K562 (cell line): ENCODE results near the gene FOXP4. TPM values are rescaled to one million over a fixed set of nuclear protein-coding genes. Genes with fewer than 3 reads are reported as not detected.

Experiments used
- ATAC-seq: fragments of 200-7000 bp; cut with Tn5 transposase; 3 replicates; pipeline ENCODE4 v1.9.1; 2020; ENCODE audit warnings: moderate library complexity
- BruUV-seq: library from RNA; stranded (reverse); fragments of 400-500 nt; replicated peaks from 2 replicates; lab custom pipeline; 2021; lab: Mats Ljungman, UMichigan
- CTCF ChIA-PET: fragments of 300-600 bp; formaldehyde crosslinking; extraction: SDS; loops from one replicate; lab custom pipeline; 2021; ENCODE audit warnings: low intra/inter-chr PET ratio; lab: Yijun Ruan, JAX
- POLR2A ChIA-PET: fragments of 300-600, 350-650 bp; sonication (Branson Sonifier 250); formaldehyde crosslinking; extraction: SDS; loops from one replicate; lab custom pipeline; 2021; ENCODE audit warnings: antibody characterized with exemption, inconsistent platforms; lab: Yijun Ruan, JAX
- DNase-seq, 4 experiments: peaks; one replicate each; pipeline versions ENCODE4 v3.0.0 to v3.0.0-alpha.2; 2011 to 2018; ENCODE audit warnings: low spot score in 3 of 4, mixed read lengths in 3 of 4; ENCODE audit errors: extremely low read depth in 1 of 4
- FAIRE-seq: peaks from 2 replicates; lab custom pipeline; 2011; peaks lifted over from hg19 to GRCh38; lab: Jason Lieb, UNC
- H2AFZ ChIP-seq: 2 replicates; pipeline ENCODE4 v1.6.0; 2011; ENCODE audit warnings: low read depth, low read length, control low read depth, inconsistent platforms
- H3K27ac ChIP-seq: fragments of 200-600 bp; 3 replicates; pipeline ENCODE4 v1.8.0; 2011; ENCODE audit warnings: low read depth, mild to moderate bottlenecking, control low read depth, inconsistent platforms, low read length, moderate library complexity, mixed read lengths; ENCODE audit errors: extremely low read depth
- H3K27me3 ChIP-seq, 2 experiments: fragments of 300-600 bp in 1 of 2; 2 replicates in 1 of 2; 3 replicates in 1 of 2; pipeline versions ENCODE4 v1.6.0 to v1.8.0; 2011; ENCODE audit warnings: inconsistent platforms in 2 of 2, low read length in 2 of 2, mild to moderate bottlenecking in 1 of 2, mixed read lengths in 1 of 2, moderate library complexity in 1 of 2; ENCODE audit not compliant: control insufficient read depth in 2 of 2, insufficient read depth in 2 of 2
- H3K36me3 ChIP-seq: fragments of 300-600 bp; 3 replicates; pipeline ENCODE4 v1.8.0; 2011; ENCODE audit warnings: mild to moderate bottlenecking, low read length, inconsistent platforms; ENCODE audit not compliant: control insufficient read depth, insufficient read depth
- H3K4me1 ChIP-seq, 2 experiments: fragments of 200-600 bp in 1 of 2; replicated peaks in 1 of 2; 2 replicates in 1 of 2; 3 replicates in 1 of 2; pipeline versions ENCODE4 v1.5.1 to v1.8.0; 2011; ENCODE audit warnings: inconsistent platforms in 2 of 2, low read length in 2 of 2, mild to moderate bottlenecking in 1 of 2, mixed read lengths in 1 of 2, moderate library complexity in 1 of 2; ENCODE audit not compliant: control insufficient read depth in 2 of 2, insufficient read depth in 2 of 2
- H3K4me2 ChIP-seq: 2 replicates; pipeline ENCODE4 v1.6.1; 2011; ENCODE audit warnings: low read length, control low read depth, inconsistent platforms, mixed read lengths; ENCODE audit not compliant: insufficient read depth
- H3K4me3 ChIP-seq: fragments of 200-600 bp; sonication (generic), shearing (Covaris generic); 2 replicates; pipeline ENCODE4 v1.5.1; 2016; ENCODE audit warnings: control low read depth, inconsistent platforms
- H3K79me2 ChIP-seq: fragments of 200-600 bp; 3 replicates; pipeline ENCODE4 v1.8.0; 2011; ENCODE audit warnings: low read length, inconsistent platforms; ENCODE audit not compliant: control insufficient read depth, insufficient read depth
- H3K9ac ChIP-seq, 2 experiments: 2 replicates each; pipeline versions ENCODE4 v1.6.0 to v1.6.1; 2011; ENCODE audit warnings: low read depth in 2 of 2, low read length in 2 of 2, control low read depth in 1 of 2, inconsistent platforms in 1 of 2, mild to moderate bottlenecking in 1 of 2, mixed read lengths in 1 of 2; ENCODE audit not compliant: insufficient read depth in 1 of 2
- H3K9me1 ChIP-seq: one replicate; pipeline ENCODE4 v1.6.0; 2011; ENCODE audit warnings: inconsistent platforms, mild to moderate bottlenecking, low read length, moderate library complexity; ENCODE audit not compliant: control insufficient read depth, insufficient read depth
- H3K9me3 ChIP-seq: replicated peaks from 2 replicates; pipeline ENCODE4 v1.5.1; 2011; ENCODE audit warnings: low read depth, low read length, inconsistent platforms; ENCODE audit not compliant: control insufficient read depth, insufficient read depth
- H4K20me1 ChIP-seq: replicated peaks from 2 replicates; pipeline ENCODE4 v1.6.1; 2011; ENCODE audit warnings: low read length, inconsistent platforms, mixed read lengths; ENCODE audit not compliant: control insufficient read depth, insufficient read depth
- CEBPG ChIP-seq, 3 experiments: fragments of 200-800 bp in 1 of 3; sonication (Bioruptor generic) in 1 of 3; sonication (generic) in 1 of 3; formaldehyde crosslinking in 1 of 3; IDR thresholded peaks in 2 of 3; conservative IDR thresholded peaks in 1 of 3; 2 replicates each; pipeline versions ENCODE4 v1.6.1 to v1.8.0; 2016 to 2022; ENCODE audit warnings: missing compliant biosample characterization in 2 of 3, missing genetic modification characterization in 2 of 3, mild to moderate bottlenecking in 1 of 3, missing genetic modification reagents in 1 of 3
- FOS ChIP-seq: IDR thresholded peaks from 3 replicates; pipeline ENCODE4 v1.6.1; 2011; ENCODE audit not compliant: insufficient read length; ENCODE audit errors: extremely low read depth
- HNRNPH1 ChIP-seq: fragments of 200-400 bp; formaldehyde crosslinking; optimal IDR thresholded peaks from 2 replicates; pipeline ENCODE3; 2017; ENCODE audit warnings: low read depth, mild to moderate bottlenecking, low read length, moderate library complexity
- HOXB6 ChIP-seq: fragments of 250-450 bp; sonication (Bioruptor Pico); IDR thresholded peaks from 2 replicates; pipeline ENCODE4 v1.5.1; 2022; ENCODE audit warnings: mild to moderate bottlenecking, borderline replicate concordance
- IFI16 ChIP-seq: fragments of 250-450 bp; sonication (Bioruptor Pico); IDR thresholded peaks from 2 replicates; pipeline ENCODE4 v2.1.2; 2022; ENCODE audit warnings: mild to moderate bottlenecking, inconsistent platforms
- NRF1 ChIP-seq, 2 experiments: fragments of 450-650 bp; IDR thresholded peaks in 1 of 2; conservative IDR thresholded peaks in 1 of 2; 2 replicates each; pipeline ENCODE4 v1.6.1; 2014; ENCODE audit warnings: mild to moderate bottlenecking in 2 of 2
- TBL1XR1 ChIP-seq, 2 experiments: IDR thresholded peaks; 2 replicates each; pipeline ENCODE4 v1.6.1; 2012; ENCODE audit warnings: improper control_type of control experiment in 2 of 2, low read length in 2 of 2, mild to moderate bottlenecking in 1 of 2
- ZBTB7A ChIP-seq: IDR thresholded peaks from 2 replicates; pipeline ENCODE4 v1.6.1; 2011; ENCODE audit warnings: low read depth, mild to moderate bottlenecking, low read length, moderate library complexity, borderline replicate concordance; ENCODE audit not compliant: control insufficient read depth
- ZNF445 ChIP-seq: fragments of 250-450 bp; sonication (Bioruptor Pico); IDR thresholded peaks from 2 replicates; pipeline ENCODE4 v1.4.0; 2020; ENCODE audit warnings: low read depth, mild to moderate bottlenecking, moderate library complexity
- WGBS: fragments of 100-300 bp; shearing (Covaris generic); methylation state at CpG from one replicate; pipeline ENCODE4 v1.1.6; 2016; ENCODE audit warnings: low coverage, mixed read lengths; ENCODE audit not compliant: insufficient coverage; ENCODE audit errors: missing lambda C conversion rate; 5-methylcytosine and 5-hydroxymethylcytosine counted together
- in situ Hi-C: fragments of 300-500 bp; cut with MboI; formaldehyde crosslinking; loops from 4 replicates; pipeline ENCODE4 v1.15.0; 2018; ENCODE audit warnings: inconsistent platforms, mixed read lengths
- intact Hi-C: fragments of 100-400 bp; cut with micrococcal nuclease; formaldehyde crosslinking; loops from 2 replicates; pipeline ENCODE4 v1.14.2; 2022
- polyA plus RNA-seq, 8 experiments: library from polyadenylated mRNA; depleted of rRNA in 4 of 8; stranded (reverse) in 5 of 8; unstranded in 3 of 8; fragments of >200 nt; fragmentation: Nextera tagmentation in 2 of 8; fragmentation: Illumina TruSeq in 1 of 8; extraction: Ambion mirVana in 2 of 8; extraction: Trizol in 1 of 8; gene quantifications; 2 replicates each; pipeline versions ENCODE4 v1.2.1 to v1.2.3, GENCODE V29; 2011 to 2014; ENCODE audit warnings: inconsistent platforms in 1 of 8, missing spikeins in 1 of 8
- total RNA-seq, 7 experiments: library from RNA; depleted of rRNA in 6 of 7; stranded (reverse); fragments of >200 nt in 6 of 7; fragmentation: Illumina TruSeq in 2 of 7; extraction: Trizol in 2 of 7; gene quantifications; 2 replicates each; pipeline versions ENCODE4 v1.2.1 to v1.2.3, GENCODE V29; 2011 to 2021; ENCODE audit warnings: low replicate concordance in 1 of 7
- TF ChIP-seq, protein P1 (sequence below): fragments of 450-650 bp; IDR thresholded peaks from 2 replicates; pipeline ENCODE4 v1.6.1; 2018; ENCODE audit warnings: mild to moderate bottlenecking, low read depth; ENCODE audit not compliant: partially characterized antibody
- TF ChIP-seq, protein P2 (sequence below): fragments of 150-350 bp; IDR thresholded peaks from 2 replicates; pipeline ENCODE4 v1.6.1; 2014; ENCODE audit warnings: low read depth, mild to moderate bottlenecking, low read length, borderline replicate concordance
- TF ChIP-seq, protein P3 (sequence below): fragments of 250-450 bp; sonication (Bioruptor Pico); IDR thresholded peaks from 2 replicates; pipeline ENCODE4 v1.5.0; 2021

Gene FOXP4
- total and polyA plus RNA-seq, 9 of the 15 experiments (the other 6 are each of a cell fraction or from before 2014, with no cell fraction given): 0.11 to 29.4 (median 2.3) TPM

DNA sequence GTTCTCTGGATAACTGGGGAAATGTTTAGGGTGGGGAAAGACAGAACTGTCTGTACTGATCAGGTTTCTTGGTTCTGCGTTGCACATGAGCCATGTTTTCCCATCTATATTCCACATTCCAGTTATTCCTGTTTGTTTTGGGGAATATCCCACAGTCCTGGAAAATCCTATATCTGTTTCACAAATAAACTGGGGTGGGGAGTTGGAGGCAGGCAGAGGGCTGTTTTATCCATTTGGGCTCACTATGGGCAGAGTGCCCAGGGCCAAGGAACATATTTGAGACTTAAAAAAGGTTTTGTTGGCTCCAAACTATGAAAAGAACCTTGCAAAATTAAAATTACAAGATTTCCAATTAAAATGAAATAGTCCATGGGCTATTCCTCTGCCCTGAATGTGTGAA is 21.5 kb downstream of the FOXP4 start:
- Histone ChIP-seq H3K4me1 (peaks cover 0 to 5% of the 10 kb centered on the region in 2 experiments; a peak in 2 of 5 replicates), H3K4me2 (no peak overlapping the region), H3K27ac (no peak overlapping the region), H4K20me1 (peaks cover 8% of the 10 kb centered on the region), H3K27me3 (no peaks in the 10 kb centered on the region), H3K9me1 (no peaks in the 10 kb centered on the region), H3K36me3 (peaks cover 51% of the 10 kb centered on the region; the same call in 2 of the 3 replicates), H3K4me3 (no peak overlapping the region), H3K9ac (no peak overlapping the region), H3K79me2 (no peaks in the 10 kb centered on the region), H2AFZ (no peak overlapping the region), H3K9me3 (no peaks in the 10 kb centered on the region)
- intact Hi-C loops: no loop called here
- no TSS peak for BruUV-seq
- 100% methylated on average over 1 of the region's 1 CpG for WGBS
- DNase-seq: no peak
- ChIA-PET CTCF (no interaction called here), POLR2A (interaction anchor here (0.8 kb wide), 1 partner anchor 256 kb away, joined by 4 read pairs; no protein-coding TSS in a partner anchor)
- TF ChIP-seq, protein P1, sequence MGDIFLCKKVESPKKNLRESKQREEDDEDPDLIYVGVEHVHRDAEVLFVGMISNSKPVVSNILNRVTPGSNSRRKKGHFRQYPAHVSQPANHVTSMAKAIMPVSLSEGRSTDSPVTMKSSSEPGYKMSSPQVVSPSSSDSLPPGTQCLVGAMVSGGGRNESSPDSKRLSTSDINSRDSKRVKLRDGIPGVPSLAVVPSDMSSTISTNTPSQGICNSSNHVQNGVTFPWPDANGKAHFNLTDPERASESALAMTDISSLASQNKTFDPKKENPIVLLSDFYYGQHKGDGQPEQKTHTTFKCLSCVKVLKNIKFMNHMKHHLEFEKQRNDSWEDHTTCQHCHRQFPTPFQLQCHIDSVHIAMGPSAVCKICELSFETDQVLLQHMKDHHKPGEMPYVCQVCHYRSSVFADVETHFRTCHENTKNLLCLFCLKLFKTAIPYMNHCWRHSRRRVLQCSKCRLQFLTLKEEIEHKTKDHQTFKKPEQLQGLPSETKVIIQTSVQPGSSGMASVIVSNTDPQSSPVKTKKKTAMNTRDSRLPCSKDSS: no peak
- TF ChIP-seq, protein P2, sequence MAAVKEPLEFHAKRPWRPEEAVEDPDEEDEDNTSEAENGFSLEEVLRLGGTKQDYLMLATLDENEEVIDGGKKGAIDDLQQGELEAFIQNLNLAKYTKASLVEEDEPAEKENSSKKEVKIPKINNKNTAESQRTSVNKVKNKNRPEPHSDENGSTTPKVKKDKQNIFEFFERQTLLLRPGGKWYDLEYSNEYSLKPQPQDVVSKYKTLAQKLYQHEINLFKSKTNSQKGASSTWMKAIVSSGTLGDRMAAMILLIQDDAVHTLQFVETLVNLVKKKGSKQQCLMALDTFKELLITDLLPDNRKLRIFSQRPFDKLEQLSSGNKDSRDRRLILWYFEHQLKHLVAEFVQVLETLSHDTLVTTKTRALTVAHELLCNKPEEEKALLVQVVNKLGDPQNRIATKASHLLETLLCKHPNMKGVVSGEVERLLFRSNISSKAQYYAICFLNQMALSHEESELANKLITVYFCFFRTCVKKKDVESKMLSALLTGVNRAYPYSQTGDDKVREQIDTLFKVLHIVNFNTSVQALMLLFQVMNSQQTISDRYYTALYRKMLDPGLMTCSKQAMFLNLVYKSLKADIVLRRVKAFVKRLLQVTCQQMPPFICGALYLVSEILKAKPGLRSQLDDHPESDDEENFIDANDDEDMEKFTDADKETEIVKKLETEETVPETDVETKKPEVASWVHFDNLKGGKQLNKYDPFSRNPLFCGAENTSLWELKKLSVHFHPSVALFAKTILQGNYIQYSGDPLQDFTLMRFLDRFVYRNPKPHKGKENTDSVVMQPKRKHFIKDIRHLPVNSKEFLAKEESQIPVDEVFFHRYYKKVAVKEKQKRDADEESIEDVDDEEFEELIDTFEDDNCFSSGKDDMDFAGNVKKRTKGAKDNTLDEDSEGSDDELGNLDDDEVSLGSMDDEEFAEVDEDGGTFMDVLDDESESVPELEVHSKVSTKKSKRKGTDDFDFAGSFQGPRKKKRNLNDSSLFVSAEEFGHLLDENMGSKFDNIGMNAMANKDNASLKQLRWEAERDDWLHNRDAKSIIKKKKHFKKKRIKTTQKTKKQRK: no peak
- TF ChIP-seq IFI16 (CRISPR knock-in tag): no peak
- no peak for TF ChIP-seq TBL1XR1 (IDR thresholded peaks at IDR 0.05; ENCODE audit: low read length in 2 of 2)
- no peak for TF ChIP-seq CEBPG (CRISPR knock-in tag; IDR thresholded peaks at IDR 0.05)
- no peak for TF ChIP-seq CEBPG (tag; conservative IDR thresholded peaks at IDR 0.05 in 1 of 2, IDR thresholded peaks at IDR 0.05 in 1 of 2)
- no peak for TF ChIP-seq HOXB6 (CRISPR knock-in tag)
- TF ChIP-seq, protein P3, sequence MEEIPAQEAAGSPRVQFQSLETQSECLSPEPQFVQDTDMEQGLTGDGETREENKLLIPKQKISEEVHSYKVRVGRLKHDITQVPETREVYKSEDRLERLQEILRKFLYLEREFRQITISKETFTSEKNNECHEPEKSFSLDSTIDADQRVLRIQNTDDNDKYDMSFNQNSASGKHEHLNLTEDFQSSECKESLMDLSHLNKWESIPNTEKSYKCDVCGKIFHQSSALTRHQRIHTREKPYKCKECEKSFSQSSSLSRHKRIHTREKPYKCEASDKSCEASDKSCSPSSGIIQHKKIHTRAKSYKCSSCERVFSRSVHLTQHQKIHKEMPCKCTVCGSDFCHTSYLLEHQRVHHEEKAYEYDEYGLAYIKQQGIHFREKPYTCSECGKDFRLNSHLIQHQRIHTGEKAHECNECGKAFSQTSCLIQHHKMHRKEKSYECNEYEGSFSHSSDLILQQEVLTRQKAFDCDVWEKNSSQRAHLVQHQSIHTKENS (CRISPR knock-in tag): no peak
- TF ChIP-seq ZNF445 (CRISPR knock-in tag): no peak
- TF ChIP-seq HNRNPH1: no peak
- no peak for TF ChIP-seq FOS
- TF ChIP-seq ZBTB7A: no peak
- TF ChIP-seq NRF1 (conservative IDR thresholded peaks at IDR 0.05 in 1 of 2, IDR thresholded peaks at IDR 0.05 in 1 of 2): no peak
- ATAC-seq: no peak
- no peak for FAIRE-seq
- in situ Hi-C loops: no loop called here
